Fibroblast of upper back skin (primary cell): ENCODE data around the gene METTL6.

Experiments
- DNase-seq: peaks from one replicate; pipeline ENCODE4 v3.0.0-alpha.2; 2013

Gene METTL6

GRCh38 chr3:15361494-15362214, 65.7 kb downstream of the METTL6 start:
- DNase-seq, result peak; percentile 45

GRCh38 chr3:15360788-15361493, 66.4 kb downstream of the METTL6 start:
- DNase-seq, result peak; percentile 85
